ENCODE measurements around the gene PRDM15. TPM values are rescaled to one million over a fixed set of nuclear protein-coding genes. Genes with fewer than 3 reads are reported as not detected.

Gene PRDM15, protein sequence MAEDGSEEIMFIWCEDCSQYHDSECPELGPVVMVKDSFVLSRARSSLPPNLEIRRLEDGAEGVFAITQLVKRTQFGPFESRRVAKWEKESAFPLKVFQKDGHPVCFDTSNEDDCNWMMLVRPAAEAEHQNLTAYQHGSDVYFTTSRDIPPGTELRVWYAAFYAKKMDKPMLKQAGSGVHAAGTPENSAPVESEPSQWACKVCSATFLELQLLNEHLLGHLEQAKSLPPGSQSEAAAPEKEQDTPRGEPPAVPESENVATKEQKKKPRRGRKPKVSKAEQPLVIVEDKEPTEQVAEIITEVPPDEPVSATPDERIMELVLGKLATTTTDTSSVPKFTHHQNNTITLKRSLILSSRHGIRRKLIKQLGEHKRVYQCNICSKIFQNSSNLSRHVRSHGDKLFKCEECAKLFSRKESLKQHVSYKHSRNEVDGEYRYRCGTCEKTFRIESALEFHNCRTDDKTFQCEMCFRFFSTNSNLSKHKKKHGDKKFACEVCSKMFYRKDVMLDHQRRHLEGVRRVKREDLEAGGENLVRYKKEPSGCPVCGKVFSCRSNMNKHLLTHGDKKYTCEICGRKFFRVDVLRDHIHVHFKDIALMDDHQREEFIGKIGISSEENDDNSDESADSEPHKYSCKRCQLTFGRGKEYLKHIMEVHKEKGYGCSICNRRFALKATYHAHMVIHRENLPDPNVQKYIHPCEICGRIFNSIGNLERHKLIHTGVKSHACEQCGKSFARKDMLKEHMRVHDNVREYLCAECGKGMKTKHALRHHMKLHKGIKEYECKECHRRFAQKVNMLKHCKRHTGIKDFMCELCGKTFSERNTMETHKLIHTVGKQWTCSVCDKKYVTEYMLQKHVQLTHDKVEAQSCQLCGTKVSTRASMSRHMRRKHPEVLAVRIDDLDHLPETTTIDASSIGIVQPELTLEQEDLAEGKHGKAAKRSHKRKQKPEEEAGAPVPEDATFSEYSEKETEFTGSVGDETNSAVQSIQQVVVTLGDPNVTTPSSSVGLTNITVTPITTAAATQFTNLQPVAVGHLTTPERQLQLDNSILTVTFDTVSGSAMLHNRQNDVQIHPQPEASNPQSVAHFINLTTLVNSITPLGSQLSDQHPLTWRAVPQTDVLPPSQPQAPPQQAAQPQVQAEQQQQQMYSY
- total RNA-seq (2021; ENCODE audit: unreplicated experiment) (9.8 TPM), Bru-seq, nascent RNA (percentile 51 among the genes with signal in this experiment), BruChase-seq, experiment 1, labeled RNA remaining after a 6-hour chase (percentile 63 among the genes with signal in this experiment), BruChase-seq, experiment 2, labeled RNA remaining after a 2-hour chase (percentile 56 among the genes with signal in this experiment)
- 5.1 and 7.1 TPM in 2 replicates for polyA plus RNA-seq (2012)
- long read RNA-seq, partial matches to known transcripts = 3 of 14 reads
- long read RNA-seq, other reads (novel, unspliced or antisense) = 10 of 14 reads

DNA sequence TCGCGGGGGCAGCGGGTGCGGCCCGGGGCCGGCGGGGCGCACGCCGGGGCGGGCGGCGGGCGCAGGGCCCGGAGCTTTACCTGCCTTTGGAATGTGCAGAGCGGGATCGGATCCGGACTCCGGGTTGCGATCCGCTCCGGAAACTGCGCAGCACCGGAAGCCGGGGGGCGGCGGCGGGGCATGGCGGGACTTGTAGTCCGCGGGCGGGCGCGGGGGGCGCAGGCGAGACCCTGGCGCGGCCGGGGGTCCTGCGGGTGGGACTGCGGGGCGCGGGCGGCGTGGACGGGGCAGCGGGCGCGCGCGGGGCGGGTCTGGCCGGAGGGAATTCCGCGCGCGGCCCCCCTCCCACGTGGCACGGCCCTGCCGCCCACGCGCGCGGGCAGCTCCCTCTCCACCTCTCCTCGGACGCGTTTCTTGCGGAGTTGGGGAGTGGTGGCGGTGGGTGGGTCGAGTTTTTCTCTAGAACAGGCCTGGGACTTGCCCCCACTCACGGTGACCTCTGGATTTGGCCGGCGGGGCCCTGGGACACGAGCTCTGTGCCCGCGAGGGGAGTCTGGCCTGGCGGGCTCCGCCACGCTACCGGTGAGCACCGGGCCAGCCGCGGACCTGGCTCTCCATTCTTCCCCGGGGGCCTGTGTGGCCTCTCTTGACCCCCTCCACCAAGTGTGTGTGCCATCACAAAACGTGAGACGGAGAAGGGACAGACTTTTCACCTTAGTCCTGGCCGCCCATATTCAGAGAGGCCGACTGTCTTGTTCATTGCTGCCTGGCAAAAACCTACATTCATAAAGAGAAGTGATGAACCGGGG lies at the start of gene PRDM15:
TSS of gene PRDM15 (minus strand) at position 155 of the 809 bp plus-strand sequence. CDS start 18,981 bp downstream, outside the sequence.
- DNase-seq (ENCODE audit: low read depth, low spot score) (peak; percentile 60), ATAC-seq (peak; percentile 80)
- Histone ChIP-seq H3K4me2 (ENCODE audit: low read length) (peak within 1 kb of the TSS; percentile 92), H3K27me3 (ENCODE audit: insufficient read depth, low read length) (no peaks in the 10 kb centered on the region), H2AFZ (ENCODE audit: low read depth, low read length, poor library complexity, severe bottlenecking) (no peak within 1 kb of the TSS), H3K79me2 (ENCODE audit: insufficient read depth, low read length) (peaks cover 41% of the 10 kb centered on the region), H3K27ac (ENCODE audit: low read depth, low read length) (peak within 1 kb of the TSS; percentile 94), H3K9me3 (ENCODE audit: control insufficient read depth in 1 of 2, insufficient read depth in 1 of 2, low read depth in 1 of 2, low read length in 2 of 2) (no peaks in the 10 kb centered on the region), H3K4me3 (replicated peaks in 1 of 2; ENCODE audit: low read depth in 1 of 2, low read length in 2 of 2) (peak within 1 kb of the TSS; percentile 77 to 80), H3K9me2 (ENCODE audit: insufficient read depth) (no peaks in the 10 kb centered on the region), H3K9ac (ENCODE audit: low read length) (peak within 1 kb of the TSS; percentile 95), H3K4me1 (ENCODE audit: control insufficient read depth in 1 of 2, insufficient read depth in 2 of 2, low read length in 2 of 2) (peaks cover 8 to 29% of the 10 kb centered on the region in 2 experiments), H4K20me1 (ENCODE audit: insufficient read depth) (no peaks in the 10 kb centered on the region), H3K36me3 (ENCODE audit: control insufficient read depth in 1 of 2, insufficient read depth in 2 of 2, low read length in 2 of 2) (no peaks in the 10 kb centered on the region)
- CTCF ChIA-PET = interaction anchor here (1.2 to 1.3 kb wide), 2 partner anchors 238 to 267 kb away, joined by 4 to 5 read pairs; no protein-coding TSS in a partner anchor
- RAD21 ChIA-PET (ENCODE audit: low non-redundant PET in 1 of 2, low total read pairs in 2 of 2, uncharacterized antibody in 2 of 2, unreplicated experiment in 2 of 2) = no interaction called here
- intact Hi-C loops (cut with micrococcal nuclease) = loop anchor here (2.0 to 10.0 kb wide), 4 partner anchors 63 to 235 kb away; partner anchors contain the start of gene C2CD2
- BruUV-seq (replicated peaks) = TSS peak; percentile 94
- TF ChIP-seq EZH2 (IDR thresholded peaks at IDR 0.05) = no peak
- peak; percentile 87 for TF ChIP-seq EGR1 (IDR thresholded peaks at IDR 0.05; ENCODE audit: low read depth)
- TF ChIP-seq, protein P1, sequence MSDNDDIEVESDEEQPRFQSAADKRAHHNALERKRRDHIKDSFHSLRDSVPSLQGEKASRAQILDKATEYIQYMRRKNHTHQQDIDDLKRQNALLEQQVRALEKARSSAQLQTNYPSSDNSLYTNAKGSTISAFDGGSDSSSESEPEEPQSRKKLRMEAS (IDR thresholded peaks at IDR 0.05) = peak; percentile 68
- peak; percentile 99 for TF ChIP-seq ZFX (IDR thresholded peaks at IDR 0.05)
- TF ChIP-seq, protein P2, sequence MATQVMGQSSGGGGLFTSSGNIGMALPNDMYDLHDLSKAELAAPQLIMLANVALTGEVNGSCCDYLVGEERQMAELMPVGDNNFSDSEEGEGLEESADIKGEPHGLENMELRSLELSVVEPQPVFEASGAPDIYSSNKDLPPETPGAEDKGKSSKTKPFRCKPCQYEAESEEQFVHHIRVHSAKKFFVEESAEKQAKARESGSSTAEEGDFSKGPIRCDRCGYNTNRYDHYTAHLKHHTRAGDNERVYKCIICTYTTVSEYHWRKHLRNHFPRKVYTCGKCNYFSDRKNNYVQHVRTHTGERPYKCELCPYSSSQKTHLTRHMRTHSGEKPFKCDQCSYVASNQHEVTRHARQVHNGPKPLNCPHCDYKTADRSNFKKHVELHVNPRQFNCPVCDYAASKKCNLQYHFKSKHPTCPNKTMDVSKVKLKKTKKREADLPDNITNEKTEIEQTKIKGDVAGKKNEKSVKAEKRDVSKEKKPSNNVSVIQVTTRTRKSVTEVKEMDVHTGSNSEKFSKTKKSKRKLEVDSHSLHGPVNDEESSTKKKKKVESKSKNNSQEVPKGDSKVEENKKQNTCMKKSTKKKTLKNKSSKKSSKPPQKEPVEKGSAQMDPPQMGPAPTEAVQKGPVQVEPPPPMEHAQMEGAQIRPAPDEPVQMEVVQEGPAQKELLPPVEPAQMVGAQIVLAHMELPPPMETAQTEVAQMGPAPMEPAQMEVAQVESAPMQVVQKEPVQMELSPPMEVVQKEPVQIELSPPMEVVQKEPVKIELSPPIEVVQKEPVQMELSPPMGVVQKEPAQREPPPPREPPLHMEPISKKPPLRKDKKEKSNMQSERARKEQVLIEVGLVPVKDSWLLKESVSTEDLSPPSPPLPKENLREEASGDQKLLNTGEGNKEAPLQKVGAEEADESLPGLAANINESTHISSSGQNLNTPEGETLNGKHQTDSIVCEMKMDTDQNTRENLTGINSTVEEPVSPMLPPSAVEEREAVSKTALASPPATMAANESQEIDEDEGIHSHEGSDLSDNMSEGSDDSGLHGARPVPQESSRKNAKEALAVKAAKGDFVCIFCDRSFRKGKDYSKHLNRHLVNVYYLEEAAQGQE (IDR thresholded peaks at IDR 0.05; ENCODE audit: low read depth) = no peak
- peak; percentile 58 for TF ChIP-seq SP1 (IDR thresholded peaks at IDR 0.05; ENCODE audit: low read depth)
- POLR2A ChIA-PET = interaction anchor here (1.6 to 1.7 kb wide), 2 partner anchors 53 to 78 kb away, joined by 3 to 4 read pairs; no protein-coding TSS in a partner anchor
